ENCODE data around the gene GPR142. TPM values are rescaled to one million over a fixed set of nuclear protein-coding genes. Genes with fewer than 3 reads are reported as not detected.

GPR142 gene
- total and polyA plus RNA-seq, 2 experiments from 2014 or later, result not detected

DNA sequence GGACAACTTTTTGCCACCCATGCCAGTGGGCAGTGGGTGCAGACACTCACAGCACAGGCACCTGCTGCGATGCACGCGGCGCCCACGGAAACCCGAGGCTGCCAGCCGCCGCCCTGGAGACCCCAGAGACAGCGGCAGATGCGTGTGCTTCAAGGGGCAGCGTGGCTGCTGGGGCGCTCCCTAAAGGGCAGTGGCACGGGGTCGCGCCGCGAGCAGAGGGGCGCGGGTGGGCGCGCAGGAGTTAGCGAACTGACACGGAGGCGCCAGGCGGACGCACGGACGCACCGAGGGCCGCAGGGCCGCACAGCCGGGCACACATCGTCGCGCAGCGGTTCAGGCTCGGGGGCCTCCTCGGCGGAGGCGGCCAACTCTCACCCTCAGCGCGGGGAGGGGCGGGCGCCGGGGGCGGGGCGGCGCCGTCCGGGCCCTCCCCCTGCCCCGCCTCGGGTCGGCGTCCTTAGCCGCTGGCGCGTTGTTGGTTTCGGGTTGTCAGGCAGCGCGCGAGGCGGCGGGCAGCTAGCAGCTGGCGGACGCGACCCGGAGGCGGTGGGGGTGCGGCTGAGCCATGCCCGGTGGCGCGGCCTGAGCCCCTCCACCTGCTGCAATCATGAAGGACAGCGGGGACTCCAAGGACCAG, 41.4 kb upstream of the GPR142 start, which contains the start of gene KIF19:
TSS of gene KIF19 (plus strand) at position 484 of the 637 bp plus-strand sequence. CDS start at position 608, 124 bp downstream.
- Histone ChIP-seq H3K4me3 (no peak within 1 kb of the TSS), H3K4me1 (ENCODE audit: insufficient read depth) (no peaks in the 10 kb centered on the region), H3K9ac (no peak within 1 kb of the TSS), H3F3A (ENCODE audit: insufficient read depth) (no peaks in the 10 kb centered on the region), H3K9me3 (ENCODE audit: low read depth) (no peaks in the 10 kb centered on the region), H3K36me3 (ENCODE audit: low read depth) (no peaks in the 10 kb centered on the region), H3K9me2 (ENCODE audit: insufficient read depth) (no peaks in the 10 kb centered on the region), H4K20me1 (ENCODE audit: insufficient read depth) (no peaks in the 10 kb centered on the region), H3K4me2 (ENCODE audit: unreplicated experiment) (peak within 1 kb of the TSS; percentile 28), H2AFZ (no peak within 1 kb of the TSS), H3K79me2 (ENCODE audit: insufficient read depth) (no peaks in the 10 kb centered on the region), H3K27ac (no peak within 1 kb of the TSS), H3K27me3 (replicated peaks; ENCODE audit: insufficient read depth) (peaks cover 19% of the 10 kb centered on the region)
- DNase-seq, result peak; percentile 35
- TF ChIP-seq EZH2 (IDR thresholded peaks at IDR 0.05; ENCODE audit: insufficient read depth, poor library complexity, severe bottlenecking), result no peak
- 0 out of 2 replicates have a peak, but pooled peaks have one; percentile 26 for TF ChIP-seq EZH2phosphoT487 (IDR thresholded peaks at IDR 0.05; ENCODE audit: insufficient read depth, low read depth)
- 6 to 7% methylated on average over 40 to 62 of the region's 73 CpGs for WGBS, 2 experiments (ENCODE audit: low coverage in 1 of 2, low lambda C conversion rate in 2 of 2, missing lambda C conversion rate in 2 of 2)
- in situ Hi-C loops (cut with MboI), result no loop called here

DNA sequence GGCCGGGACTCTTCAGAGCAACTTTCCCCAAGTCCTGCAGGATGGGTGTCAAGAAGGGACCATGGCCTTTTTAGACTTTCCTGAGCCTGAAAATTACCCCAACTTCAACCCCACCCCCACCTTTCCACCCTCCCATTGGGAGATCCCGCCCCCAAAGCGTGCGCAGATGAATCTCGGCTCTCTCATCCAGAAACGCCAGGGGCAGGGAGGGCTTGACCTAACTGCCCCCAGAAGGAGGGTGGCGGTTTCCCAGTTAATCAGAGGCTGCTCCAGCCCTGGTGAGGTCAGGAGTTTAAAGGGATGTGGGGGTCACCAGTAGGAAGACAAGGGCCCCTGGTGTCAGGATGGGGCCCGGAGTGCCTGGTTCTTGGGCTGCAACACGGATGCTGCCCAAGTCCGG, 40.8 kb upstream of the GPR142 start:
- H3K27ac ChIP-seq, result no peak overlapping the region
- DNase-seq, result no peak
- no peaks in the 10 kb centered on the region for H3K79me2 ChIP-seq (ENCODE audit: insufficient read depth)
- peak overlapping the region; percentile 28 for H3K4me2 ChIP-seq (ENCODE audit: unreplicated experiment)
- TF ChIP-seq EZH2 (IDR thresholded peaks at IDR 0.05; ENCODE audit: insufficient read depth, poor library complexity, severe bottlenecking) (no peak), EZH2phosphoT487 (IDR thresholded peaks at IDR 0.05; ENCODE audit: insufficient read depth, low read depth) (no peak)
- H3K27me3 ChIP-seq (replicated peaks; ENCODE audit: insufficient read depth), result peaks cover 23% of the 10 kb centered on the region
- H2AFZ ChIP-seq, result no peak overlapping the region
- H4K20me1 ChIP-seq (ENCODE audit: insufficient read depth), result no peaks in the 10 kb centered on the region
- in situ Hi-C loops (cut with MboI), result no loop called here
- no peaks in the 10 kb centered on the region for H3K4me1 ChIP-seq (ENCODE audit: insufficient read depth)
- H3K9ac ChIP-seq, result no peak overlapping the region
- H3K9me3 ChIP-seq (ENCODE audit: low read depth), result no peaks in the 10 kb centered on the region
- no peaks in the 10 kb centered on the region for H3K9me2 ChIP-seq (ENCODE audit: insufficient read depth)
- 31% methylated on average over 10 of the region's 10 CpGs for WGBS, 2 experiments (ENCODE audit: low coverage in 1 of 2, low lambda C conversion rate in 2 of 2, missing lambda C conversion rate in 2 of 2)
- H3F3A ChIP-seq (ENCODE audit: insufficient read depth), result no peaks in the 10 kb centered on the region
- H3K36me3 ChIP-seq (ENCODE audit: low read depth), result no peaks in the 10 kb centered on the region
- H3K4me3 ChIP-seq, result no peak overlapping the region

DNA sequence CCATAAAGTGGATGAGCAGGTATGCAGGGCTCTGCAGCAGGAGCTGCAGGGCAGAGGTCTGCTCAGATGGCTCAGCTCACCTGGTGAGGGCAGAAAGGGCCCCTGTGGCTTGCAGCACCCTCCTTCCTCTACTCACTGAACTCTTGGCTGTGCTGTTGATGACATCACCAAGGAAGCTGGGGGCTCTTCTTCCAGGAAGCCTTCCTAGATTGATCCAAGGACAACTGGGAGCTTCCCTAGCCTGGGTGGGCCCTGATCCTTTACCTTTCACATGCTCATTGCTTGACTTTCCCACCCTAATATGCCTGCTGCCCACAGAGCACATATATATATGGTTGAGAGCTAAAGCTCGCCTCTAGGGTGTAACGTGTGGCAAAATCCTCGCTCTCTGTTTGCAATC, 38.8 kb upstream of the GPR142 start:
- TF ChIP-seq EZH2phosphoT487 (IDR thresholded peaks at IDR 0.05; ENCODE audit: insufficient read depth, low read depth) (no peak), EZH2 (IDR thresholded peaks at IDR 0.05; ENCODE audit: insufficient read depth, poor library complexity, severe bottlenecking) (no peak)
- WGBS, 2 experiments (ENCODE audit: low coverage in 1 of 2, low lambda C conversion rate in 2 of 2, missing lambda C conversion rate in 2 of 2), result 80 to 84% methylated on average over 3 of the region's 3 CpGs
- no peak for DNase-seq
- Histone ChIP-seq H2AFZ (no peak overlapping the region), H3K27ac (no peak overlapping the region), H3F3A (ENCODE audit: insufficient read depth) (no peaks in the 10 kb centered on the region), H4K20me1 (ENCODE audit: insufficient read depth) (no peaks in the 10 kb centered on the region), H3K9me2 (ENCODE audit: insufficient read depth) (no peaks in the 10 kb centered on the region), H3K79me2 (ENCODE audit: insufficient read depth) (no peaks in the 10 kb centered on the region), H3K27me3 (replicated peaks; ENCODE audit: insufficient read depth) (peaks cover 25% of the 10 kb centered on the region), H3K9me3 (ENCODE audit: low read depth) (no peaks in the 10 kb centered on the region), H3K4me1 (ENCODE audit: insufficient read depth) (no peaks in the 10 kb centered on the region), H3K4me2 (ENCODE audit: unreplicated experiment) (no peak overlapping the region), H3K4me3 (no peak overlapping the region), H3K36me3 (ENCODE audit: low read depth) (no peaks in the 10 kb centered on the region), H3K9ac (no peak overlapping the region)
- in situ Hi-C loops (cut with MboI), result no loop called here

DNA sequence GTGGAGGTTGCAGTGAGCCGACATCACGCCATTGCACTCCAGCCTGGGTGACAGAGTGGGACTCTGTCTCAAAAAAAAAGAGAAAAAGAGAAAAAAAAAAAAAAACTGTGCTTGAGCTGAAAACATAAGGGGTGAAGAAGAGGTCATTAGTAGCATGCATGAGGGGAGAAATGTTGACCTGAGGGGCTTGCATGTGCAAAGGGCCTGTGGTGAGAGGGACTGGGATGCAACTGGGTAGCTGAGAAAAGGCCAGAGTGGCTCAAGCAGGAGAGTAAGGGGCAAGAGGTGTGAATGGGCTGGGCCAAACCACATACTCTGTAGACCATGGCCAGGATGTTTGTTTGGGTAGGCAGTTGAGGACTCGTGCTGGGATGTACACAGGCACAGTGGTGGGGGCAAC, 37.9 kb upstream of the GPR142 start:
- Histone ChIP-seq H3F3A (ENCODE audit: insufficient read depth) (no peaks in the 10 kb centered on the region), H3K9ac (no peak overlapping the region), H3K9me3 (ENCODE audit: low read depth) (no peaks in the 10 kb centered on the region), H3K4me1 (ENCODE audit: insufficient read depth) (no peaks in the 10 kb centered on the region), H4K20me1 (ENCODE audit: insufficient read depth) (no peaks in the 10 kb centered on the region), H3K79me2 (ENCODE audit: insufficient read depth) (no peaks in the 10 kb centered on the region), H3K27me3 (replicated peaks; ENCODE audit: insufficient read depth) (peaks cover 25% of the 10 kb centered on the region), H3K27ac (no peak overlapping the region), H2AFZ (no peak overlapping the region), H3K4me2 (ENCODE audit: unreplicated experiment) (no peak overlapping the region), H3K9me2 (ENCODE audit: insufficient read depth) (no peaks in the 10 kb centered on the region), H3K4me3 (no peak overlapping the region), H3K36me3 (ENCODE audit: low read depth) (no peaks in the 10 kb centered on the region)
- no peak for TF ChIP-seq EZH2 (IDR thresholded peaks at IDR 0.05; ENCODE audit: insufficient read depth, poor library complexity, severe bottlenecking)
- DNase-seq, result no peak
- WGBS, 2 experiments (ENCODE audit: low coverage in 1 of 2, low lambda C conversion rate in 2 of 2, missing lambda C conversion rate in 2 of 2), result 63 to 68% methylated on average over 3 of the region's 3 CpGs
- in situ Hi-C loops (cut with MboI), result no loop called here
